B cell (primary cell): ENCODE results near the gene MAIP1.

Source experiments
- EZH2 ChIP-seq: IDR thresholded peaks from 2 replicates; pipeline ENCODE4 v1.6.1; 2012; ENCODE audit warnings: borderline replicate concordance, low read depth, mild to moderate bottlenecking, moderate library complexity, low read length; ENCODE audit not compliant: insufficient read depth, poor library complexity, severe bottlenecking
- TF ChIP-seq, protein P1 (sequence below): fragments of 200-600 bp; IDR thresholded peaks from one replicate; pipeline ENCODE4 v1.8.0; 2022; ENCODE audit warnings: antibody characterized with exemption, mild to moderate bottlenecking

DNA sequence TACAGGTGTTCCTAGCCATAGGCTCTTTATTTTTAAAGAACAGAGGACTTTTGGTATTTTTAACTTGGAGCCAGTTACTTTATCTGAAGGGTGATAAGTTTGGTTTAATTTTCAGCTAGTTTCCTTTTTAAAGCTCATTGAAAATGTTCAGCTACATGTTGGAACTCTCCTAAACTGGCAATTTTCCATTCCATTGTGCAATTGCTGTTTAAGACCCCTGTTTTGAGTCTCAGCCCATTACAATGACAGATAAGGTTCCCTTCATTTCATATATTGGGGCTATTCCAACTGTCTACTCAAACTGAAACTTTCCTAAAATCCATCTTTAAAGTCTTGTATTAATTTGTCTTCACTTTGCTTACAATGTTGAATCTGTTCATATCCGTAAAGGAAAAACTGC is 11.6 kb downstream of the MAIP1 start:
- TF ChIP-seq, protein P1, sequence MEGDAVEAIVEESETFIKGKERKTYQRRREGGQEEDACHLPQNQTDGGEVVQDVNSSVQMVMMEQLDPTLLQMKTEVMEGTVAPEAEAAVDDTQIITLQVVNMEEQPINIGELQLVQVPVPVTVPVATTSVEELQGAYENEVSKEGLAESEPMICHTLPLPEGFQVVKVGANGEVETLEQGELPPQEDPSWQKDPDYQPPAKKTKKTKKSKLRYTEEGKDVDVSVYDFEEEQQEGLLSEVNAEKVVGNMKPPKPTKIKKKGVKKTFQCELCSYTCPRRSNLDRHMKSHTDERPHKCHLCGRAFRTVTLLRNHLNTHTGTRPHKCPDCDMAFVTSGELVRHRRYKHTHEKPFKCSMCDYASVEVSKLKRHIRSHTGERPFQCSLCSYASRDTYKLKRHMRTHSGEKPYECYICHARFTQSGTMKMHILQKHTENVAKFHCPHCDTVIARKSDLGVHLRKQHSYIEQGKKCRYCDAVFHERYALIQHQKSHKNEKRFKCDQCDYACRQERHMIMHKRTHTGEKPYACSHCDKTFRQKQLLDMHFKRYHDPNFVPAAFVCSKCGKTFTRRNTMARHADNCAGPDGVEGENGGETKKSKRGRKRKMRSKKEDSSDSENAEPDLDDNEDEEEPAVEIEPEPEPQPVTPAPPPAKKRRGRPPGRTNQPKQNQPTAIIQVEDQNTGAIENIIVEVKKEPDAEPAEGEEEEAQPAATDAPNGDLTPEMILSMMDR: no peak
- TF ChIP-seq EZH2: no peak
